Kidney capillary endothelial cell (primary cell): ENCODE results near the gene ZNF382.

Experiments used
- DNase-seq: peaks from one replicate; pipeline ENCODE4 v3.0.0-alpha.2; 2018; ENCODE audit warnings: low spot score

ZNF382 gene

DNA sequence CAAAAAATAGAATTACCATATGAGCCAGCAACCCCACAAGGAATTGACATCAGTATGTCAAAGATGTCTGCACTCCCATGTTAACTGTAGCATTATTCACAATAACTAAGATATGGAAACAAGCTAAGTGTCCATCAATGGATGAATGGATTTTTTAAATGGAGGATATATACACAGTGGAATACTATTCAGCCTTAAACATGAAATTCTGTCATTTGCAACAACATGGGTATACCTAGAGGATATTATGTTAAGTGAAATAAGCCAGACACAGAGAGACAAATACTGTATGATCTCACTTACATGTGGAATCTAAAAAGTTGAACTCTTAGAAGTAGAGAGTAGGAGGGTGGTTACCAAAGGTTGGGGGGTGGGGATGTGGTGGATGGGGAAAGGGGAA, 74.3 kb downstream of the ZNF382 start:
- no peak for DNase-seq
